Measurements from ENCODE around the gene KISS1. TPM values are rescaled to one million over a fixed set of nuclear protein-coding genes. Genes with fewer than 3 reads are reported as not detected.

Gene KISS1
- total RNA-seq, 1 donor from 2014 or later: not detected

DNA sequence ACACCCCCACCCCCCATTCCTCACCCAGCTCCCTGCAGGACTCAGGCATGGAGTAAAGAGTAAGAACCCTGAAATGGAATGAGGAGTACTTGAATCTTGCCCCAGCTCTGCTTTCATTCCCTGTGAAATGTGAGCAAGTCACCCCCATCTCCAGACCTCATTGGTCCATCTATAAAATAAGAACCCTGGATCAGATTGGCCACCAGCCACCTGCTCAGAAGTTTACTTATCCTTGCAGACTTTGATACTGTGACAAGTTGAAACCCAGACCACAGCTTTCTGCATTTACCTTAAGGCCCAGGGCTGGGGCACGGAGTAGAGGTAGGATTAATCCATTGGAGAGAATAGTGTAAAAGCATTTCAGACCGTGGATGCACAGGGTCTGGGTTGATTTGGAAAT, 2.2 kb downstream of the KISS1 start:
- Histone ChIP-seq H3K27ac (no peak overlapping the region), H3K9me3 (no peaks in the 10 kb centered on the region), H3K27me3 (no peaks in the 10 kb centered on the region), H3K36me3 (no peaks in the 10 kb centered on the region), H3K4me3 (no peak overlapping the region), H3K4me1 (no peaks in the 10 kb centered on the region)
- intact Hi-C loops (cut with DNase I): no loop called here
- TF ChIP-seq, protein P1, sequence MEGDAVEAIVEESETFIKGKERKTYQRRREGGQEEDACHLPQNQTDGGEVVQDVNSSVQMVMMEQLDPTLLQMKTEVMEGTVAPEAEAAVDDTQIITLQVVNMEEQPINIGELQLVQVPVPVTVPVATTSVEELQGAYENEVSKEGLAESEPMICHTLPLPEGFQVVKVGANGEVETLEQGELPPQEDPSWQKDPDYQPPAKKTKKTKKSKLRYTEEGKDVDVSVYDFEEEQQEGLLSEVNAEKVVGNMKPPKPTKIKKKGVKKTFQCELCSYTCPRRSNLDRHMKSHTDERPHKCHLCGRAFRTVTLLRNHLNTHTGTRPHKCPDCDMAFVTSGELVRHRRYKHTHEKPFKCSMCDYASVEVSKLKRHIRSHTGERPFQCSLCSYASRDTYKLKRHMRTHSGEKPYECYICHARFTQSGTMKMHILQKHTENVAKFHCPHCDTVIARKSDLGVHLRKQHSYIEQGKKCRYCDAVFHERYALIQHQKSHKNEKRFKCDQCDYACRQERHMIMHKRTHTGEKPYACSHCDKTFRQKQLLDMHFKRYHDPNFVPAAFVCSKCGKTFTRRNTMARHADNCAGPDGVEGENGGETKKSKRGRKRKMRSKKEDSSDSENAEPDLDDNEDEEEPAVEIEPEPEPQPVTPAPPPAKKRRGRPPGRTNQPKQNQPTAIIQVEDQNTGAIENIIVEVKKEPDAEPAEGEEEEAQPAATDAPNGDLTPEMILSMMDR (IDR thresholded peaks at IDR 0.05): no peak
- no peak for DNase-seq (ENCODE audit: low spot score in 2 of 2)

DNA sequence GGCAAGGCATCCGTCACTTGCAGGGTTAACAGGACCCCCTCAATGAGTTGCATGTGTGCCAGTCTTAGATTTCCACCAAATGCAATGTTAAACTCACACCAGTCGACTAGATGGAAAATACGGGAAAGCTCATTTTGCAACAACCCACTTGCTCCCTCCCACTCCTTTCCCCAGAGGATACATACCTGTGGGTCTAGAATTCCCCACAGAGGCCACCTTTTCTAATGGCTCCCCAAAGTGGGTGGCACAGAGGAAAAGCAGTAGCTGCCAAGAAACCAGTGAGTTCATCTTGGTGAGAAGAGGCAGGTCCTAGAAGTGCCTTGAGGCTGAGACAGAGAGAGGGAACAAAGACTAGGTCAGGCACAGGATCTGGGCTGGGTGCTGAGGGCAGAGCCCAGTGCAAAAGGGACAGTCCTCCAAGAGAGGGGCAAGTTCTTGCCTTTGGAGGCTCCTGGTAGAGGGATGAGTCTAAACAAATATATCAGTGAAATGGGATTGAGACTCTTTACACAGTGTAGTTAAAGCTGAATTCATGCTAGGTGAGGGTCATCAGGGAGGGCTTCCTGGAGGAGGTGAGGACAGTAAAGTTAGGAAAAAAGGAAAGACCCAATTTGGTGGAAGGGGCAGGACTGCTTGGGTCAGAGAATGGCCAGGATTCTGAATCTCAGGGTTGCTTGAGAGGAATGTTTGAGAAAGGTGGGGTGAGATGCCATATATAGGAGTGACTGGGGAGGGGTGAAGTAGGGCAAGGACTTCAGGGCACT, 3.5 kb downstream of the KISS1 start:
- intact Hi-C loops (cut with DNase I): no loop called here
- Histone ChIP-seq H3K9me3 (no peaks in the 10 kb centered on the region), H3K4me3 (no peak overlapping the region), H3K4me1 (no peaks in the 10 kb centered on the region), H3K36me3 (no peaks in the 10 kb centered on the region), H3K27ac (no peak overlapping the region), H3K27me3 (no peaks in the 10 kb centered on the region)
- no peak for DNase-seq (ENCODE audit: low spot score in 2 of 2)
- TF ChIP-seq, protein P1 (IDR thresholded peaks at IDR 0.05): no peak

DNA sequence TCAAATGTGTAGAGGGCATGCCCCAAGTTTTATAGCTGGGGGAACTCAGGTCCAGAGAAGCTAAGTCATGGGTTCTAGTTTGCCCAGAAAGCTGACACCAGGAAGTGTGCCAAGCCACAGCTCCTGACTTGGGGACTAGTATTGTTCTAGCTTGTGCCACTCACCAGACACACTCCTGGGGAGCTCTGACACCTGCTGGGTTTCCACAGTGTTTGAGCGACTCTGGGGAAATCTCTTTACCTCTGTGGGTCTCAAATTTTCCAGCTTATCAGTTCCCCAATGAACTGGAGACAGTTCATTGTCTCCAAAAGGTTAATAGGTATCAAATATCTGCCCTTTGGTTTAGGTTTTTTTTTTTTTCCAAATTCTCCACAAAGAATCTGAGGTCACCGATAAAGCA, 4.2 kb downstream of the KISS1 start:
- intact Hi-C loops (cut with DNase I): no loop called here
- H3K9me3 ChIP-seq: no peaks in the 10 kb centered on the region
- no peaks in the 10 kb centered on the region for H3K36me3 ChIP-seq
- H3K27ac ChIP-seq: no peak overlapping the region
- H3K27me3 ChIP-seq: no peaks in the 10 kb centered on the region
- TF ChIP-seq, protein P1 (IDR thresholded peaks at IDR 0.05): no peak
- no peak overlapping the region for H3K4me3 ChIP-seq
- no peaks in the 10 kb centered on the region for H3K4me1 ChIP-seq
- DNase-seq (ENCODE audit: low spot score in 2 of 2): no peak

- Histone ChIP-seq H3K4me1 (no peaks in the 10 kb centered on the region), H3K36me3 (no peaks in the 10 kb centered on the region), H3K27me3 (no peaks in the 10 kb centered on the region), H3K4me3 (no peak overlapping the region), H3K9me3 (no peaks in the 10 kb centered on the region), H3K27ac (no peak overlapping the region)
- TF ChIP-seq, protein P1 (IDR thresholded peaks at IDR 0.05): no peak
- intact Hi-C loops (cut with DNase I): no loop called here
- no peak for DNase-seq (ENCODE audit: low spot score in 2 of 2)
These were observed 4.8 kb downstream of the KISS1 start for GRCh38 chr1:204191456-204191855.

- H3K4me3 ChIP-seq: peak overlapping the region; percentile 10 to 44
- TF ChIP-seq, protein P1 (IDR thresholded peaks at IDR 0.05): no peak
- no peak for DNase-seq (ENCODE audit: low spot score in 2 of 2)
- H3K27me3 ChIP-seq: no peaks in the 10 kb centered on the region
- H3K36me3 ChIP-seq: no peaks in the 10 kb centered on the region
- no peaks in the 10 kb centered on the region for H3K4me1 ChIP-seq
- H3K9me3 ChIP-seq: no peaks in the 10 kb centered on the region
- intact Hi-C loops (cut with DNase I): no loop called here
- no peak overlapping the region for H3K27ac ChIP-seq
These were observed 5.8 kb downstream of the KISS1 start for GRCh38 chr1:204190212-204191211.
